ENCODE data around the gene ANKMY1. TPM values are rescaled to one million over a fixed set of nuclear protein-coding genes. Genes with fewer than 3 reads are reported as not detected.
A peak's percentile ranks its signal among the peaks of the same experiment; 100 is the strongest.

ANKMY1 gene, protein sequence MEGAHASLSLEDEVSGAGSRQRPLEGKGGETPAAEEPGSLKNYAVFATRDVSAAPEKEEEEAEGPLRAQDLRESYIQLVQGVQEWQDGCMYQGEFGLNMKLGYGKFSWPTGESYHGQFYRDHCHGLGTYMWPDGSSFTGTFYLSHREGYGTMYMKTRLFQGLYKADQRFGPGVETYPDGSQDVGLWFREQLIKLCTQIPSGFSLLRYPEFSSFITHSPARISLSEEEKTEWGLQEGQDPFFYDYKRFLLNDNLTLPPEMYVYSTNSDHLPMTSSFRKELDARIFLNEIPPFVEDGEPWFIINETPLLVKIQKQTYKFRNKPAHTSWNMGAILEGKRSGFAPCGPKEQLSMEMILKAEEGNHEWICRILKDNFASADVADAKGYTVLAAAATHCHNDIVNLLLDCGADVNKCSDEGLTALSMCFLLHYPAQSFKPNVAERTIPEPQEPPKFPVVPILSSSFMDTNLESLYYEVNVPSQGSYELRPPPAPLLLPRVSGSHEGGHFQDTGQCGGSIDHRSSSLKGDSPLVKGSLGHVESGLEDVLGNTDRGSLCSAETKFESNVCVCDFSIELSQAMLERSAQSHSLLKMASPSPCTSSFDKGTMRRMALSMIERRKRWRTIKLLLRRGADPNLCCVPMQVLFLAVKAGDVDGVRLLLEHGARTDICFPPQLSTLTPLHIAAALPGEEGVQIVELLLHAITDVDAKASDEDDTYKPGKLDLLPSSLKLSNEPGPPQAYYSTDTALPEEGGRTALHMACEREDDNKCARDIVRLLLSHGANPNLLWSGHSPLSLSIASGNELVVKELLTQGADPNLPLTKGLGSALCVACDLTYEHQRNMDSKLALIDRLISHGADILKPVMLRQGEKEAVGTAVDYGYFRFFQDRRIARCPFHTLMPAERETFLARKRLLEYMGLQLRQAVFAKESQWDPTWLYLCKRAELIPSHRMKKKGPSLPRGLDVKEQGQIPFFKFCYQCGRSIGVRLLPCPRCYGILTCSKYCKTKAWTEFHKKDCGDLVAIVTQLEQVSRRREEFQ
- polyA plus RNA-seq (2011; rRNA removed) (16.5 and 18.9 TPM in 2 replicates), polyA plus RNA-seq (2017; fragmentation: RNase III; extraction: RNeasy Plus Mini Kit Qiagen cat#74134 plus additional on column Dnase treatment) (10.6 to 13.4 TPM (median 12.0 TPM) in 3 replicates), polyA minus RNA-seq (2011; rRNA and poly(A)+ RNA removed) (42.4 and 55.2 TPM in 2 replicates)
- polyA plus RNA-seq (2012; cell fraction: cytosol; rRNA removed): 19.6 and 22.0 TPM in 2 replicates
- 52.7 and 56.8 TPM in 2 replicates for polyA plus RNA-seq (2012; cell fraction: nucleus; rRNA removed)

DNA sequence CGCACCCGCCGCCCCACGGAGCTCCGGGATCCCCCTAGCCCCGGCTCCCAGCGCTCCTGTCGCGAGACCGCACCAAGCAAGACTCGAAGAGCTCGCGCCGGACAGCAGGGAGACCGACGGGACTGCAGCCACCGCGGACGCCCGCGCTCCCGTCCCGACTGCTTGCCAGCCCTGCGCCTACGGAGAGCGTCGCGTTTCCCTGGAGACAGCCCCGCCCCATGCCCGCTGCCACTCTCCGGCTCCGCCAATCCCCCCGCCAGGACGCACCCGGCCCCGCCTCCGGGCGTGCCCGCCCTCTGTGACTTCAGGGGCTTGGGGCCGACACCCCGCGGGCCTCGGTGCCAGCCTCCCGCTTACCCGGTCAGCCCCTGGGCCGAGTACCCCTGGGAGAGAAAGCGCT, at the start of gene ANKMY1:
TSS of gene ANKMY1 (minus strand) at position 181 of the 400 bp plus-strand sequence. CDS start 653 bp downstream, outside the sequence.
- no peak within 1 kb of the TSS for H3K27ac ChIP-seq
- H3K4me2 ChIP-seq: peak within 1 kb of the TSS; percentile 83
- H3K4me1 ChIP-seq: peaks cover 24% of the 10 kb centered on the region
- CTCF ChIA-PET: interaction anchor here (2.0 kb wide), 1 partner anchor 8 kb away, joined by 9 read pairs; no protein-coding TSS in a partner anchor
- WGBS (ENCODE audit: missing lambda C conversion rate): 93% methylated on average over 33 of the region's 47 CpGs
- H3K4me3 ChIP-seq: no peak within 1 kb of the TSS
- FAIRE-seq: no peak
- POLR2A ChIA-PET: no interaction called here
- no peak for DNase-seq (ENCODE audit: low read depth in 1 of 2, low spot score in 1 of 2)
- ATAC-seq: no peak
- no peaks in the 10 kb centered on the region for H3K9me3 ChIP-seq
- no peak for TF ChIP-seq EHF (CRISPR knock-in tag; IDR thresholded peaks at IDR 0.05)
- no peak for TF ChIP-seq POLR2A (IDR thresholded peaks at IDR 0.05; ENCODE audit: low read length)
- TF ChIP-seq CBX2 (IDR thresholded peaks at IDR 0.05; ENCODE audit: borderline replicate concordance, low read depth): no peak
- TF ChIP-seq FOXS1 (CRISPR knock-in tag; IDR thresholded peaks at IDR 0.05): no peak
- TF ChIP-seq NR3C1 (IDR thresholded peaks at IDR 0.05): no peak
- TF ChIP-seq, protein P1, sequence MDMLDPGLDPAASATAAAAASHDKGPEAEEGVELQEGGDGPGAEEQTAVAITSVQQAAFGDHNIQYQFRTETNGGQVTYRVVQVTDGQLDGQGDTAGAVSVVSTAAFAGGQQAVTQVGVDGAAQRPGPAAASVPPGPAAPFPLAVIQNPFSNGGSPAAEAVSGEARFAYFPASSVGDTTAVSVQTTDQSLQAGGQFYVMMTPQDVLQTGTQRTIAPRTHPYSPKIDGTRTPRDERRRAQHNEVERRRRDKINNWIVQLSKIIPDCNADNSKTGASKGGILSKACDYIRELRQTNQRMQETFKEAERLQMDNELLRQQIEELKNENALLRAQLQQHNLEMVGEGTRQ (IDR thresholded peaks at IDR 0.05): no peak
- TF ChIP-seq NFE2L2 (conservative IDR thresholded peaks at IDR 0.05; ENCODE audit: low read length): no peak
- no peak for TF ChIP-seq TFCP2L1 (CRISPR knock-in tag; IDR thresholded peaks at IDR 0.05)
- no peak for TF ChIP-seq JUNB (IDR thresholded peaks at IDR 0.05)
- no peak for TF ChIP-seq CEBPB (IDR thresholded peaks at IDR 0.05)
- TF ChIP-seq KDM5A (IDR thresholded peaks at IDR 0.05): no peak
- TF ChIP-seq FOSL2 (IDR thresholded peaks at IDR 0.05): no peak
- no peak for TF ChIP-seq FOSL2 (CRISPR knock-in tag; IDR thresholded peaks at IDR 0.05)
- TF ChIP-seq POLR2AphosphoS2 (conservative IDR thresholded peaks at IDR 0.05; ENCODE audit: low read length): no peak
- TF ChIP-seq, protein P2, sequence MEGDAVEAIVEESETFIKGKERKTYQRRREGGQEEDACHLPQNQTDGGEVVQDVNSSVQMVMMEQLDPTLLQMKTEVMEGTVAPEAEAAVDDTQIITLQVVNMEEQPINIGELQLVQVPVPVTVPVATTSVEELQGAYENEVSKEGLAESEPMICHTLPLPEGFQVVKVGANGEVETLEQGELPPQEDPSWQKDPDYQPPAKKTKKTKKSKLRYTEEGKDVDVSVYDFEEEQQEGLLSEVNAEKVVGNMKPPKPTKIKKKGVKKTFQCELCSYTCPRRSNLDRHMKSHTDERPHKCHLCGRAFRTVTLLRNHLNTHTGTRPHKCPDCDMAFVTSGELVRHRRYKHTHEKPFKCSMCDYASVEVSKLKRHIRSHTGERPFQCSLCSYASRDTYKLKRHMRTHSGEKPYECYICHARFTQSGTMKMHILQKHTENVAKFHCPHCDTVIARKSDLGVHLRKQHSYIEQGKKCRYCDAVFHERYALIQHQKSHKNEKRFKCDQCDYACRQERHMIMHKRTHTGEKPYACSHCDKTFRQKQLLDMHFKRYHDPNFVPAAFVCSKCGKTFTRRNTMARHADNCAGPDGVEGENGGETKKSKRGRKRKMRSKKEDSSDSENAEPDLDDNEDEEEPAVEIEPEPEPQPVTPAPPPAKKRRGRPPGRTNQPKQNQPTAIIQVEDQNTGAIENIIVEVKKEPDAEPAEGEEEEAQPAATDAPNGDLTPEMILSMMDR (IDR thresholded peaks at IDR 0.05): no peak
- no peak for TF ChIP-seq HDAC2 (IDR thresholded peaks at IDR 0.05)

DNA sequence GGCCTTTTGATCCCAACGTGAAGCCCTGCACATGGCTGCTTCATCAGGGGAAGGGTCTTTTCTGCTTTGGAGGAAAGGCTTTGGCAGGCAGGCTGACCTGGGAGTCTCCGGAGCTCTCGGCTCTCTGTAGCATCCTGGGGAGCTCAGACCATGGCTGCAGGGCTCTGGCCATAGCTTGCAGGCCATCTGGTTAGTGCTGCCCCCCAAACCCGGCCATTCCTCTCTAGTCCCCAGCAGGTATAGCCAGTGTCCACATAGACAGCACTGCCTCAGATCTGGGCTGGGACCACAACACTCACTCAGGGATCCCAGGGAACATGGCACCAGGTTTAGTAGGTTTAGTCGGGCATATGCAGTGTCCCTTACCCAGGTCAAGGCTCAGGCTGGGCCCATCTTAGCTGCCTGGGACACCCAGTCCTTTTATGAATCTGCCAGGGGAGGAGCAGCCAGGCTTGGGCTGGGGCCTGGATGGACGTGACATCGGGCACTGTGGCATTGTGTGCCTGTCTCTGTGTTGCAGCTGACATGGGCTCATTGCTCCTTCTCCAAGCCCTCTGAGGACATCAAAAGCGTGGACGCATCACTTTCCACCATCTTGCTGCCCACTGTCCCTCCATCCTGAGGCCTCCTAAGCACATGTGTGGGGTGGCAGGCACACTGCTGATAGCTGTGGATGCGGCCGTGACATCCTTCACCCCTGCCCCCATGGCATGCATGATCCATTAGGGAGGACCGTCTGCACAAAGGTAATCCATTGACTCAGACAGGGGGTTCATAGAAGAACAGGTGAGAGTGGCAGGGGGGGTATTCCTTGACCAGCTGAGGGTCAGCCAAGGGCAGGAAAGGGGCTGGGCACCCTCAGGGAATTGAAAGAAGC, 48.3 kb upstream of the ANKMY1 start:
- Histone ChIP-seq H3K4me2 (no peak overlapping the region; the same call in 2 of the 3 replicates), H3K9me3 (no peaks in the 10 kb centered on the region), H3K4me3 (no peak overlapping the region), H3K27ac (no peak overlapping the region), H3K4me1 (peaks cover 13% of the 10 kb centered on the region)
- ChIA-PET POLR2A (no interaction called here), CTCF (interaction anchor here (1.3 kb wide), 1 partner anchor 50 kb away, joined by 3 read pairs; no protein-coding TSS in a partner anchor)
- TF ChIP-seq, protein P3, sequence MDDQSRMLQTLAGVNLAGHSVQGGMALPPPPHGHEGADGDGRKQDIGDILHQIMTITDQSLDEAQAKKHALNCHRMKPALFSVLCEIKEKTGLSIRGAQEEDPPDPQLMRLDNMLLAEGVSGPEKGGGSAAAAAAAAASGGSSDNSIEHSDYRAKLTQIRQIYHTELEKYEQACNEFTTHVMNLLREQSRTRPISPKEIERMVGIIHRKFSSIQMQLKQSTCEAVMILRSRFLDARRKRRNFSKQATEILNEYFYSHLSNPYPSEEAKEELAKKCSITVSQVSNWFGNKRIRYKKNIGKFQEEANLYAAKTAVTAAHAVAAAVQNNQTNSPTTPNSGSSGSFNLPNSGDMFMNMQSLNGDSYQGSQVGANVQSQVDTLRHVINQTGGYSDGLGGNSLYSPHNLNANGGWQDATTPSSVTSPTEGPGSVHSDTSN (IDR thresholded peaks at IDR 0.05): no peak
- WGBS (ENCODE audit: missing lambda C conversion rate): 89% methylated on average over 5 of the region's 12 CpGs
- DNase-seq (ENCODE audit: low read depth in 1 of 2, low spot score in 1 of 2) (no peak), ATAC-seq (no peak), FAIRE-seq (no peak)
